Measurements from ENCODE around the gene MEIOB.

GRCh38 chr16:1810536-1810935, 61.4 kb downstream of the MEIOB start:
- no peak for TF ChIP-seq CTCF (IDR thresholded peaks at IDR 0.05; ENCODE audit: poor library complexity)
- no peak for TF ChIP-seq EZH2 (IDR thresholded peaks at IDR 0.05; ENCODE audit: borderline replicate concordance)

Data from hepatocyte (in vitro differentiated cells).